GM19452 (cell line): ENCODE measurements around the gene ITIH4.

ENCODE experiments used
- ATAC-seq: cut with Tn5 transposase; IDR thresholded peaks from one replicate; pipeline ENCODE4 v1.9.1; 2021; ENCODE audit not compliant: unreplicated experiment

ITIH4 gene

GRCh38 chr3:52830535-52831258 is at the start of gene ITIH4:
Gene ITIH4, minus strand, starts transcription at chr3:52830672. Its CDS starts 30 bp downstream, at chr3:52830642.
- ATAC-seq, result no peak

- no peak for ATAC-seq
Measured at GRCh38 chr3:52880047-52880446, 49.6 kb upstream of the ITIH4 start.

- ATAC-seq, result no peak
Measured at GRCh38 chr3:52879581-52879980, 49.1 kb upstream of the ITIH4 start.

DNA sequence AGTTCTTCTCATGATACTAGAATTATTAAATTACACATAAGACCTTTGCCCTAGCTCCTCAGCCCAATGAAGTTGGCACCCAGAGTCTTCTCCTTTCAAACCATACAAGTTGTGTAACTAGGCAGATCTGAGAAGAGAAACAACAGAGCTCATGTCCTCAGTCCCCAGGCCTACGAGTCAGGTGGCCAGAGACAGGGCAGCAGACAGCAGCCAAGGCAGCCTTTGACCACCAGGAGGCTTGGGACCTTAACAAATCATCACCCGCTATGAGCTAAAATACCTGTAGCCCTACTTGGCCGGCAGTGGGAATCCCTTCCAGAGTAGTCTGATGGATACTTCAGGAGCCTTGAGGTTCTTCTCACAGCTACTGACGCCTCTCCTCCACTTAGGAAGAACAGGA is 48.6 kb upstream of the ITIH4 start:
- no peak for ATAC-seq

- no peak for ATAC-seq
Measured at GRCh38 chr3:52877085-52877484, 46.6 kb upstream of the ITIH4 start.

GRCh38 chr3:52874864-52875587 is 44.6 kb upstream of the ITIH4 start:
- no peak for ATAC-seq

DNA sequence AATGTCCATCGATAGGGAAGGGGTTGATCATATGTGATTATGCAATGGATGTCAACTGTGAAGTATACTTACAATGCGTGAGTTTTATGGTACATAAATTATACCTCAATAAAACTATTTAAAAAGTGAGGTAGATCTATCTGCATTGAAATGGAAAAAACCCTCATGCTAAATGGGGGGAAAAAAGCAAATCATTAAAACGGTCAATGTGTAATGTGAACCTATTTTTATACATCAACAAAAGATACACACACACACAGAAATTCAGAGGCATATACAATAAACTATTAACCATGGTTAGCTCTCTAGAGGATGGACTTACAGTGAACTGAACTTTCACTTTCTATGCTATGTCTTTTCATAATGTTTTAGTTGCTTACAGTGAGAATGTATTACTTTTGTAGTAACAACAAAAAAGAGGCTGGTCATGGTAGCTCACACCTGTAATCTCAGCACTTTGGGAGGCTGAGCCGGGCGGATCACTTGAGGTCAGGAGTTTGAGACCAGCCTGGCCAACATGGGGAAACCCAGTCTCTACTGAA is 43.8 kb upstream of the ITIH4 start:
- ATAC-seq, result peak; percentile 49

DNA sequence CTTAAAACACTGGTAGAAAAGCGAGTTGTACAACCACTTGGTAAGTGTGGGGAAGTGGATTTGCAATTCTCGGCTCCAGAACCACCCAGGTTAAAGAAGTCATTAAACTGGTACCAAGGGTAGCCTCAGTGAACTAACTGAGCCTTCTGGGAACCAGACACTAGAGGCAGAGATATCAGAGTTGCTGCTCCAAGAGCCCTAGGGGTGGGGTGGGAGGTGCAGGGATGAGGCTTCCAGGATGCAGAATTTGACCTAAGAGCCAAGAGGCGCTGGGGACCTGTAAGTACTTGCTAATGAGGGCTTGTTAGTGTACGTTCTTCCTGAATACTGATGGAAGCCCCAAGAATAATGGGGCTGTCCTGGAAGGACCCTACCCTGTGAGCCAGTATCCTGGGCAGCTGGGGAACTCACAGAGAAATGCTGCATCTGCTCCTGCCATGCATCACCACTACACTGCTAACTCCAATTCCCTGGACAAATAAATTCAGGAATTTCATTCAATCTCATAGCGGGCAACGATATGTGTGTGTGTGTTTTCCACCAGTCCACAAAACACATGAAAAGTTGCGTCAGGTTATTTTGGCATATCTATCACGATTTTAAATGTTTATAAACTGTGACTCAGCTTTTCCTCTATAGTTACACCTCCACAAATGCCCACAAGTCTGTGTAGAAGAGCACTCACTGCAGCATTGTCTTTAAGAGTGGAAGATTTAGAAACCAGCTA is 43.1 kb upstream of the ITIH4 start:
- ATAC-seq, result no peak

DNA sequence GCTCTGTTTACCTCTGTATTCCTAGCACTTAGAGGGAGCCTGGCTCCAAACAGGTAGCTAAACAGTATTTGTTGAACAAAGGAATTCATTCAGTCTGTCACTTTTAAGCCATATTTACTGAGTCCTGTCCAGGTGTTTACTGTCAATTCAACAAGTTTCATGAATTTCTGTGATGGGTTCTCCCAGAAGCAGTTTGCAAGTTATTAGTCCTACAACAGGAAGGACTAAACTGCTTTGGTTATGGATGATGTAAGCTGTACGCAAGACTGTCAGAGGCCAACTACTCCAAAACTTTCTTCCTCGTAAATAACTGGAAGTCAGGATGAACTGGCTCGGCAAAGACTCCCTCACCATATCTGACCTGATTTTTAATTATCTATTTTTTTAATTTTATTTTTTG is 41.8 kb upstream of the ITIH4 start:
- ATAC-seq, result no peak

GRCh38 chr3:52871761-52872160 is 41.3 kb upstream of the ITIH4 start:
- ATAC-seq, result no peak

DNA sequence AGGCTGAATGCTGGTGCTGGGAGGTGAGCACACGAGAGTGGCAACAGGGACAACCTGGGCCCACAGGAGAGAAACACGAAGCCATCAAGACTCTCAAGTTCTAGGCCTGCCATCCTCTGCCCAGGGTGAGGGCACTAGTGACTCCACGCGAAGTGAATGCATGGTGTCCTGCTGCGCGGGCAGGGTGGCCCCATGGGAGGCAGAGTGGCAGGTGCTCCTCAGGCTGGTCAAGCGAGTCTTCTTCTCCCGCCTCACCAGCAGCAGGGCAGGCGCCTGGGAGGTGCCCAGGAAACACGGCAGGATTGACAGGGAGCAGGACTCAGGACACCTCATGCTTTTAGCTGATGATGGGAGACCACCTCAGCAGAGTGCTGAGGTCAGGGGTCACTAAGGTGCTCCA is 40.0 kb upstream of the ITIH4 start:
- ATAC-seq, result no peak

GRCh38 chr3:52866427-52866826 is 36.0 kb upstream of the ITIH4 start:
- no peak for ATAC-seq

DNA sequence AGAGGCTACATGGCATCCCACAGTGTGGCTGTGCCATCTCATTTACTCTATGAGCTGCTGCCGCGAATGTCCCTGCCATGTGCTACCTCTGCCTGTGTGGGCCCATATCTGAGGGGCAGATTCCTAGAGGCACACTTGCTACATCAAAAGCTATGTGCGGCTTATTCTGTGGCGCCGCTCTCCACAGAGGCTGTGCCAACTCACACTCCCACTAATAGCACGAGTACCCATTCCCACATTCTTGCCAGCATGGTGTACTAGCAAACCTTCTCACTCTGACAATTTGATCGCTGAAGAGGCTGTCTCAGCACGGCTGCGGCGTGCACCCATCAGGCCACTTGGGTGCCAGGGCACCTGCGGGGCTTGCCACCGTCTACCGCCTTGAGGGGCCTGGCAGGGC is 35.5 kb upstream of the ITIH4 start:
- no peak for ATAC-seq

GRCh38 chr3:52860424-52860768 is 29.9 kb upstream of the ITIH4 start:
- ATAC-seq, result no peak

GRCh38 chr3:52859686-52860423 is 29.4 kb upstream of the ITIH4 start:
- no peak for ATAC-seq

DNA sequence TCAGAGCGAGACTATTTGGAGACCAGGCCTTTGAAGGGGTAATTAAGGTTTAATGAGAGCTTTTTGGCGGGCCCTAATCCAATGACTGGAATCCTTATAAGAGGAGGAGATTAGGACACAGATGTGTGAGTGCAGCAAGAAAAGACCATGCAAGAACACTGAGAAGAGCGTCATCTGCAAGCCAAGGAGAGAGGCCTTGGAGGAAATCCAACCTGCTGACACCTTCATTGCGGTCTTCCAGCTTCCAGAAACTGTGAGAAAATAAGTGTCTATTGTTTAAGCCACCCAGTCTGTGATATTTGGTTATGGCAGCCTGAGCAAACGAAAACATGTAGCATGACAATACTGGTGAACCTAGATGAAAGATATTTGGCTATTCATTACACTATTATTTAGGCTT is 27.4 kb upstream of the ITIH4 start:
- ATAC-seq, result no peak

- ATAC-seq, result no peak
Measured at GRCh38 chr3:52857133-52857532, 26.7 kb upstream of the ITIH4 start.

GRCh38 chr3:52856666-52857065 is 26.2 kb upstream of the ITIH4 start:
- ATAC-seq, result no peak

DNA sequence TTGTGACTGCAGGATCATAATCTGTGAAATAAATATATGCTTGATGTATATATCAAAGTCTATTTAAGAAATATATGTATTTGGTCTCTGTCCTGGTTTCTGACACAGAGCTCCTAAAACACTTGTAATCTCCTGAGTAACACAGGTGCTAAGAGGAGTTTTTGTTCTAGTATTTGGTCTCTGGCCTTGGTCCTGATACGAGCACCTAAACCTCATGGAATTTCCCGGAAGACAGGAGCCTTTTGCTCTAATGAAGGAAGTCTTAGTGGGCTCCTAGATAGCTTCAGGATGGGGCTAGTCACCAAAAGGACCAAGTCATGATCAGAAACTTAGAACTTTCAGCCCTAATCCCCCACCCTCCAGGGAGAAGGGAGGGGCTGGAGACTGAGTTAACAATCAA is 23.5 kb upstream of the ITIH4 start:
- no peak for ATAC-seq

DNA sequence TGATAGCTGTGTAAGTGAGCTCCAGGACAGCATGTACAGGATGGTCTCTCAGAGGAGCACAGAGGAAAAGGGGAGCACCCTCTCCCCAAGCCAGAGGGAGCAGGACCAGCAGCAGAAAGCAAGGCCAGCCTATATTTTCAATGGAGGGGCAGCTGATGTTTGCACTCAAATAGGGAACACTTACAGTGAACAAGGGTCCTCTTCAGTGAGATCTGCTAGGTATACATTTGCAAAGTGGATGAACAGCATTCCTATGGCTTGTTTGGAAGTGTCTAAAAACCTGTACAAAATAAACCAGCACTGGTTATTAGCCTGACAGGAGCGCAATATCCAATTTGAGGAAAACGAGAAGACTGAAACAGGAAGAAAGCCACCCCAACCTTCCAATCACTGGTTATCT is 21.9 kb upstream of the ITIH4 start:
- ATAC-seq, result no peak

- no peak for ATAC-seq
Measured at GRCh38 chr3:52851348-52851747, 20.9 kb upstream of the ITIH4 start.
